ENCODE measurements around the gene SLC22A23.
"Not testable (repeated sequence)": the region's sequence is repeated elsewhere in the genome, so short reads cannot be mapped to it uniquely, and the experiment has no call there.

SLC22A23 gene

DNA sequence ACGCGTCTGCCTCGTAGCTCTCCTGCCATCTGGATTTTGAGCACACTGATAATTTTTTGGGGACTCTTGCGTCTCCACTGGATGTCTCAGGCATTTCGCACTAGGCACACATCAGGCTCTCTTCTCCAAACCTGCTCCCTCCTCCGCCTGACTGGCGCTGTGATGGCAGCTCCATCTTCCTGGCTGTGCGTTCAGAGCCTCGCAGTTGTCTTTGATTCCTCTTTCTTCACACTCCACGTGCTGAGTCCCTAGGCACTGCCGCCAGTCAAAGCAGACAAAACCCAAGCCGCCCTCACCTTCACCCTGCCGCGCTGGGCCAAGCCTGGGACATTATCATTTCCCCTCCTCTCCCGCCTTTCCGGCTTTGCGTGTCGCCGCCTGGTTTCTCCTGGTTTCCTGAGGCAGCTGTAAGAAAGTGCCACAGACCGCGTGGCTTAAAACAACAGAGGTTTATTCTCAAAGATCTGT lies 197.3 kb downstream of the SLC22A23 start:
- peak; percentile 40 for DNase-seq

DNA sequence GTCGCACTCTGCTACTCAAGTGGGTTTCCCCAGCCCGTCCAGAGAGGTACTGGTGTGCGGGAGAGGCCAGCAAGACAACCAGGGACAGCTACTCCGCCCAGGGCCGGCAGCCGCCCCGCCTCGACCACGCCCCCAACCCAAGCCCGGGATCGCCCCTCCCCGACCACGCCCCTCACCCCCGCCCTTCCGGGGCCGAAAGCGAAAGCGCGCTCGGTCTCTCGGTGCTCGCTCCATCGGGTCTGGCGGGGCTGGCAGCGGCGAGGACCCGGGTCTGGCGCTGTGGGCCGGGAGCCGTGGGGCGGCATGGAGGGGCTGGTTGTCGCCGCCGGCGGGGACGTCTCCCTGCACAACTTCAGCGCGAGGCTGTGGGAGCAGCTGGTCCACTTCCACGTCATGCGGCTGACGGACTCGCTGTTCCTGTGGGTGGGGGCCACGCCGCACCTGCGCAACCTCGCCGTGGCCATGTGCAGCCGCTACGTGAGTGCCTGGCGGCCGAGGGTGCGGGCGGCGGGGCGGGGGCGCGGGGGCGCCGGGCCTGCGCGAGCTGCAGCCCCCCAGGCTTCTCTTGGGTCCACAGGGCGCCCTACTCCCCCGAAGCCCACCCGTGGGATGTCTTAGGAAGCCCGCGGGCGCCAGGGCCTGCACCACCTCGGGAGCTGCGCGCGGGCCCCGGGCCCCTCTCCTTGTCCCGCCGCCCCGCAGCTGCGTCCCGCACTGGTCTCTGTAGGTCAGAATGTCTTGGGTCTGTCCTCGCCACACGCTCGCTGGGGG lies 197.9 kb downstream of the SLC22A23 start, which contains the start of gene PSMG4:
Gene PSMG4, plus strand, starts transcription at position 228 of the 771 bp plus-strand sequence. Its CDS starts 76 bp downstream, at position 304.
- DNase-seq: peak; percentile 67

DNA sequence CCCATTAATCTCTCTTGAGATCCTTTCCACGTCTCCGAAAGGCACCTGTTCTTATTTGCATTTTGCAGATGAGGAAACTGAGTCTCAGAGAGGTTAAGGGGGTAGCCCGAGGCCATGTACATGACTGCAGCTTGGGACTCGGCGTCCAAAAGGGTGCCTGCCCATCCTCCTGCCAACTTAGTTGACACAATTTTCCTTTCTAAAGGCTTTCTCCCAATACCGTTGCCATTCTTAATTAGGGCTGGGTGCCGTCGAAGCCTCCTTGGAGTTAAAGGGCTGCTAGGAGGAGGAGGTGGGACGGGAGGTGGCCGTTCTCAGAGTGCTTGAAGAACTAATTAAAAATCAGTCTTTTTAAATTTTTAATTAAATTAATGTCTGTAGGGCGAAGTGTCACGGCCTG lies 198.6 kb downstream of the SLC22A23 start:
- DNase-seq: no peak

GRCh38 chr6:3253597-3253961 lies 203.3 kb downstream of the SLC22A23 start:
- no peak for DNase-seq

- no peak for DNase-seq
Measured at GRCh38 chr6:3252861-3253596, 203.8 kb downstream of the SLC22A23 start.

- no peak for DNase-seq
Measured at GRCh38 chr6:3252369-3252768, 204.5 kb downstream of the SLC22A23 start.

DNA sequence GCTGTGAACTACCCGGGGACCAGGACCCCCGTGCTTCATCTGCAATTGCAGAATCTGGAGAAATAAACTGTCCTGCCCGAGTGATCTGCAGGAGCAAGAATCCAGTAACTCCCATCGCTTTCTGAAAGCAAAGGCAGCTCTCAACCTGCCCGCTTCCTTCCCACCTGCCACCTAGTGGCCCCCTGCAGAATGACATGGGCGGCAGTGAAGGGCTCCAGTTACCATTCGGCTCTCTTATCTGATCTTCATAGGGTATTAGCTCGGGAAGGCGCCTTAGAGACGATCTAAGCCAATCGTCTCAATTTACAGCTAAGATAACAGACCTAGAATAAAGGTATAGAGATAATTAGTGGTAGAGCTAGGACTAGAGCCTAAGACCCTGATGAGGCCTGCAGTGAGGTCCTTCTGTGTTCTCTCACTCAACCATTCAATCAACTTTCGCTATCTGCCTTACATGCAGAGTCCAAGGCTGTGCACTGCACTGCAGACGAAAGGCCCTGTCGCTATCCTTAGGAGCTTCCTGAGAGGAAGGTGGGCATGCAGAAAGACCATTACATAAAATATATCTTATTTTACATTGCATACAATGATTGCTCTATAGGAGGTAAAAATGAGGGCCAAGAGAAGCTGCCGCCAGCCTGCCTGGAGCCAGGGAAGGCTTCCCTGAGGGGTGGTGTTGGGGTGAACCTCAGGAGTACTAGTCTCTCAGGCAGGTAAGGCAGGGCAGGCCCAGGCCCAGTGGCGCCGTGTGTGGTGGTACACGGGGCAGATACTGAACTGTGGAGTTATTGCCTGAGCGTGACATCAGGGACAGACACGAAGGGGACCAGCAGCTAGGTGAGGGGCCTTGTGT lies 205.2 kb downstream of the SLC22A23 start:
- peak; percentile 79 for DNase-seq

GRCh38 chr6:3250231-3250675 lies 206.6 kb downstream of the SLC22A23 start:
- DNase-seq: no peak

DNA sequence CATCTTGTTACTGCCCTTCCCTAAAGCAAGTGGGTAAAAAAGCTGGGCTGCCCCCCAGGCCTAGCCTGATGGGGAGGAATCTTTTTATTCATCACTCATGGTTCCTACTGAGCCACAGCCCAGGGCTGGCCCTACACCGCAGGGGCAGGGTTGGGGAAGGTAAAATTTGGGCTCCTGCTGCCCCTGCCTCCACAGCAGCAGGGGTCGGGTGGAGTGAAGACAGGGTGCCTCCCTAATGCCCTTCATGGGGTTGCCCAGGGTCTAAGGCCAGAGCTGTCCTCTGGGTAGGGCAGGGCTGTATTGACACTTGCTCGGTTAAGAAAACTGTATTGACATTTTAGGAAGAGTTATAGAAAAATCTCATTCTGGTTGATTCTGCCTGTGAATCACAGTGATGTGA lies 207.0 kb downstream of the SLC22A23 start:
- DNase-seq: no peak

DNA sequence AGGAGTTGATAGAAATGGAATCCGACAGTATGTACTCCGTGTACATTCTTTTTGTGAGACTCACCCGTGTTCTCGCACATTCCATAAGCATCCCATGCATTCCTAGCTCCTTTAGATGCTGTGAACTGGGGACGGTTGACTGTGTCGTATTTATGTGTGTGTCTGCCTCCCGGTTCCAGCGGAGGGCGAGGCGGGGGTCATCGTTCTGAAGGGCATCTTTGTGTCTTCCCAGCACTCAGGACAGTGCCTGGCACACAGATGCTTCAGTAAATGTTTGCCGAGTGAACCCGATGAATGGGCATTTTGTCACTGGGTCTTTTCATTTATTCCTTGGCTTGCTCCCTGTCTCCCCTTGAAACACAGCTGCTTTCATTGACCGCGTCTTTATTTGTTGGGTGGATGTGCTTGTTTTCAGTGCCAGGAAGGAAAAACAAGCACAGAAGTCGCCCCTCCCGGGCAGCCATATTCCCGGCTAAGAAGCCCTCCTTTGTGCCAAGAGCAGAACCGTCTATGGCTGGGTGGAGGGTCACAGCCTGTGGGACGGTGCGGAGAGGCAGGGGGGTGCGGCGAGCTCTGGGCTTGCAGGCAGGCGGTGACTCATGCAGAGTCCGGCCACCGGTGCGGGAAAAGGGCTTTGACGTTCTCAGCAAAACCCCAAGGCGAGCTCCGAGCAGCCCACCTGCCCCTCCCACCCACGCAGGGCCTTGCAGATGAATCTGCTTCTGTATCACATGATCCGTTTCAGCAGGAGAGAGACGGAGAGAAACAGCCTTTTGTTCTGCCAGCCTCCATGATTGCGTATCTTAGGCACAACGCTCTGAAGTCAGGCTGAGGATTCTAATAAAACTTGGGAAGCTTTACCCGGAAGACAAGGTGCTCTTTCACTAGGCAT lies 209.3 kb downstream of the SLC22A23 start:
- DNase-seq: peak; percentile 24

DNA sequence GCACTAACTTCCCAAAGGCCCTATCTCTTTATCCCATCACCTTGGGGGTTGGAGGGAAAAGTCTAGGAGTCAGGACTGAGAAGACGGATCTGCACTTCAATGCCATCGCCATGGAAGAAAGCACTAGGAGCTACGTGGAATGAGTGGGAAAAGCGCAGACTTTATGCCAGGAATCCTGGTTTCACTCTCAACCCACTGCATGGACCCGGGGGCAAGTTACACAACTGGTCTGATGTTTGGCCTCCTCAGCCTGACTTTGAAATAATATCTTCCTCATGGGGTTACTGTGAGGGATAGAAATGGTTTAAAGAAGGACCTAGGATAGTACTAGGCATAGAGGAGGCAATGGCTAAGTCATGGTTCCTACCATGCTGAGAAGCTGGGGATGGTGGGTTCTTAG lies 211.6 kb downstream of the SLC22A23 start:
- no peak for DNase-seq

DNA sequence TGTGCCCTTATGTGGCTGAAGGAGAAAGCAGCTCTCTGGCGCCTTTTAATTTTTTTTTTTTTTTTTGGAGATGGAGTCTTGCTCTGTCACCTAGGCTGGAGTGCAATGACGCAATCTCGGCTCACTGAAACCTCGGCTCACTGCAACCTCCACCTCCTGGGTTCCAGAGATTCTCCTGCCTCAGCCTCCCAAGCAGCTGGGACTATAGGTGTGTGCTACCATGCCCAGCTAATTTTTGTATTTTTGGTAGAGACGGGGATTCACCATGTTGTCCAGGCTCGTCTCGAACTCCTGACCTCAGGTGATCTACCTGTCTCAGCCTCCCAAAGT lies 212.1 kb downstream of the SLC22A23 start:
- not testable (repeated sequence) for DNase-seq

- no peak for DNase-seq
Measured at GRCh38 chr6:3244003-3244831, 212.6 kb downstream of the SLC22A23 start.

- no peak for DNase-seq
Measured at GRCh38 chr6:3242768-3243167, 214.1 kb downstream of the SLC22A23 start.

GRCh38 chr6:3241745-3242144 lies 215.1 kb downstream of the SLC22A23 start:
- not testable (repeated sequence) for DNase-seq

- DNase-seq: no peak
Measured at GRCh38 chr6:3240595-3240994, 216.3 kb downstream of the SLC22A23 start.

- DNase-seq: no peak
Measured at GRCh38 chr6:3239110-3239830, 217.6 kb downstream of the SLC22A23 start.

- no peak for DNase-seq
Measured at GRCh38 chr6:3237761-3238662, 218.8 kb downstream of the SLC22A23 start.

GRCh38 chr6:3236005-3236404 lies 220.8 kb downstream of the SLC22A23 start:
- DNase-seq: no peak
